HEK293T (cell line): ENCODE measurements around the gene SPPL2A.

Source experiments
- ARNT ChIP-seq: fragments of 450-650 bp; IDR thresholded peaks from 2 replicates; pipeline ENCODE4 v1.6.1; 2017; ENCODE audit warnings: mild to moderate bottlenecking
- BHLHE40 ChIP-seq: fragments of 450-650 bp; IDR thresholded peaks from 2 replicates; pipeline ENCODE4 v1.6.1; 2016; ENCODE audit warnings: mild to moderate bottlenecking, moderate library complexity, borderline replicate concordance
- ELF4 ChIP-seq: fragments of 450-650 bp; IDR thresholded peaks from 2 replicates; pipeline ENCODE4 v1.6.1; 2017; ENCODE audit warnings: antibody characterized with exemption
- FOXA1 ChIP-seq: fragments of 450-650 bp; IDR thresholded peaks from 2 replicates; pipeline ENCODE4 v1.6.1; 2016; ENCODE audit warnings: mild to moderate bottlenecking
- FOXK2 ChIP-seq: fragments of 450-650 bp; IDR thresholded peaks from 2 replicates; pipeline ENCODE4 v1.6.1; 2016; ENCODE audit warnings: mild to moderate bottlenecking
- FOXM1 ChIP-seq: fragments of 450-650 bp; IDR thresholded peaks from 2 replicates; pipeline ENCODE4 v1.6.1; 2017; ENCODE audit warnings: mild to moderate bottlenecking, borderline replicate concordance
- HDGF ChIP-seq: fragments of 450-650 bp; IDR thresholded peaks from 2 replicates; pipeline ENCODE4 v1.6.1; 2017; ENCODE audit warnings: antibody characterized with exemption, borderline replicate concordance
- NFRKB ChIP-seq: fragments of 450-650 bp; IDR thresholded peaks from 2 replicates; pipeline ENCODE4 v1.6.1; 2016; ENCODE audit warnings: mild to moderate bottlenecking, moderate library complexity
- PKNOX1 ChIP-seq: fragments of 450-650 bp; IDR thresholded peaks from 2 replicates; pipeline ENCODE4 v1.6.1; 2016
- SP1 ChIP-seq: fragments of 450-650 bp; IDR thresholded peaks from 2 replicates; pipeline ENCODE4 v1.6.1; 2017
- SUZ12 ChIP-seq: fragments of 450-650 bp; IDR thresholded peaks from 2 replicates; pipeline ENCODE4 v1.6.1; 2016; ENCODE audit warnings: mild to moderate bottlenecking
- TARDBP ChIP-seq: fragments of 450-650 bp; IDR thresholded peaks from 2 replicates; pipeline ENCODE4 v1.6.1; 2016
- ZNF384 ChIP-seq: fragments of 450-650 bp; IDR thresholded peaks from 2 replicates; pipeline ENCODE4 v1.6.1; 2016

DNA sequence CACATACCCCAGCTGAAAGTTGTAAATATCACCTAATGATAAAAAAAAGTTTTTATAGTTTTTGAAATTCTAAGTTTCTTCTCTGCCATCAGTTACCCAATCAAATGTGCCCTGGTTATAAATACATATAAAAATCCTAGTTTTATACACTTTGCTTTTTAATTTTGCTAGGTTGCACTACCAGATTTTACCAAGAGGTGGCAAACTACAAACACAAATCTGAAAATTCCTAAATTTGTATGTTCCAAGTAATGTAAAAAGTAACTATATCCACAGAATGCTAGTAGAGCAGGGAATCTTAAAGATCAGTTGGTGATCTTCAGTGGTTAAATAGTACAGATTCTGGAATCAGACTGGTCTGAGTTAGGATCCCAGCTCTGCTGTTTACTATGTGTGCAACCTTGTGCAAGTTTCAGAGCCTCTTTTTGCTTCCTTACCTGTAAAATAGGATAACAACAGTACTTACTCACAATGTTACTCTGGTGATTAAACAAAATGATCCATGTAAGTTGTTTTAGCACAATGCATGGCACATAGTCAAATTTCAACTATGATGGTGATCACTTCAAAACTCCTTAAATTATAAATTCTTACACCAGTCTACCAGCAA, 89.9 kb downstream of the SPPL2A start:
- TF ChIP-seq FOXM1 (no peak), PKNOX1 (no peak), ELF4 (no peak), ARNT (no peak), FOXA1 (no peak), HDGF (no peak), SP1 (no peak), NFRKB (no peak), ZNF384 (no peak), TARDBP (no peak), FOXK2 (no peak), BHLHE40 (no peak), SUZ12 (no peak)
